Thyroid gland (tissue), 4 donors: ENCODE results near the gene CDH19. TPM values are rescaled to one million over a fixed set of nuclear protein-coding genes. Genes with fewer than 3 reads are reported as not detected.

Experiments used
- DNase-seq, 2 donors: peaks; one replicate each; pipeline ENCODE4 v3.0.0-alpha.2; 2019
- H3K27ac ChIP-seq, 3 donors: fragments of 200-600 bp; sonication (generic); 1 replicate in 2 of 3; 2 replicates in 1 of 3; pipeline ENCODE4 v1.5.1; 2016 to 2019; ENCODE audit warnings: mild to moderate bottlenecking in 1 of 3, moderate library complexity in 1 of 3
- H3K27me3 ChIP-seq: fragments of 200-600 bp; sonication (generic); one replicate; pipeline ENCODE4 v1.5.1; 2019
- H3K36me3 ChIP-seq, 2 donors: fragments of 200-600 bp; sonication (generic); one replicate each; pipeline ENCODE4 v1.5.1; 2016 to 2019
- H3K4me1 ChIP-seq, 2 donors: fragments of 200-600 bp; sonication (generic); one replicate each; pipeline ENCODE4 v1.5.1; 2017 to 2019
- H3K4me3 ChIP-seq, 3 donors: fragments of 200-600 bp; sonication (generic); replicated peaks in 1 of 3; 1 replicate in 2 of 3; 2 replicates in 1 of 3; pipeline ENCODE4 v1.5.1; 2016; ENCODE audit warnings: mild to moderate bottlenecking in 1 of 3
- H3K9me3 ChIP-seq: fragments of 200-600 bp; sonication (generic); one replicate; pipeline ENCODE4 v1.5.1; 2017
- CTCF ChIP-seq, 6 experiments: fragments of 200-600 bp in 3 of 6; fragments of 450-650 bp in 3 of 6; sonication (generic) in 3 of 6; IDR thresholded peaks; one replicate each; pipeline ENCODE4 v1.5.1; 2016 to 2019; ENCODE audit warnings: antibody characterized with exemption in 6 of 6, mild to moderate bottlenecking in 2 of 6, inconsistent platforms in 1 of 6, moderate library complexity in 1 of 6
- POLR2A ChIP-seq, 2 donors: fragments of 450-650 bp; IDR thresholded peaks; one replicate each; pipeline ENCODE4 v1.6.1; 2017; ENCODE audit warnings: antibody characterized with exemption in 2 of 2, mild to moderate bottlenecking in 2 of 2, moderate library complexity in 1 of 2
- WGBS, 2 donors: methylation state at CpG; one replicate each; pipeline ENCODE4 v1.1.5; 2017; 5-methylcytosine and 5-hydroxymethylcytosine counted together
- intact Hi-C: fragments of 100-400 bp; cut with DNase I; formaldehyde crosslinking; loops from one replicate; pipeline ENCODE4 v1.15.1; 2023
- total RNA-seq, 4 donors: library from RNA; depleted of rRNA; stranded (reverse); fragments of >200 nt; gene quantifications; one replicate each; pipeline ENCODE4 v1.2.3, GENCODE V29; 2016

CDH19 gene
- 1 to 10 TPM in 3 of 4 donors, under 1 TPM in 1; 0.78 to 4.7 (median 2.2) TPM for total RNA-seq

DNA sequence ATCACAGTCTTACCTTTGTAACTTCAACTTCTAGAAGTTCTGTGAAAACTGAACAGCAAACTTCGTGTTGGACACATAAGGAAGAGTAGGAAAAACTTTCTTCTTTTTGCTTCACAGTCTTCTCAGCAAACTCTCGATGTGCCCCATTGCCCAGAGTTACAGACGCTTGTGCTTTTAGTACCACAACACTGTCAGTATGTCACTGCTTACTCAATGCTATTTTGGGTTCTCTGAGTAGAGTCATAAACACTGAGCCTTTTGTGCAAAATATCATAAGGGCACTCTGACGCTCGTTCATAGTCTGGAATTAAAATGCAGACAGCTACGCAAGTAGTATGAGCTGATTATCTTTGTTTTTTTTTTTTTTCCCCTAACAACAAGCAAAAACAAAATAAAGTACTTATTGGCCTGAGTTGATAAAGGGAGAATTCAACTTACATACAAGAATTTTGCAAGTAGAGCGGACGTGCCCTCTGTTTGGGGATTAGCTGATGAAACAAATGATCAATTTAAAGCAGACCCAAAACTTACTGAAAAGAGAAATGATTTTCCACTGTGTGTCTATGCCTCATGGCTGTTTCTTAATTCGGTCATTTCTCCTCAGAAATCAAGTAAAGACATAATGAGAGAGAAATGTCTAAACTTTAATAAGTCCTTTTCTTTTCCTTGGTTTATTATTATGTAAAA is at the start of gene CDH19:
Gene CDH19, minus strand, starts transcription at position 150 of the 687 bp plus-strand sequence. CDS start 31,886 bp downstream, outside the sequence.
- Histone ChIP-seq H3K27ac (no peak within 1 kb of the TSS), H3K36me3 (no peaks in the 10 kb centered on the region), H3K9me3 (no peaks in the 10 kb centered on the region), H3K27me3 (no peaks in the 10 kb centered on the region), H3K4me3 (no peak within 1 kb of the TSS), H3K4me1 (peaks cover 0 to 5% of the 10 kb centered on the region in 2 donors)
- 75 to 77% methylated on average over 9 of the region's 9 CpGs for WGBS, 2 donors
- no peak for TF ChIP-seq POLR2A (IDR thresholded peaks at IDR 0.05)
- no peak for TF ChIP-seq CTCF (IDR thresholded peaks at IDR 0.05)
- no peak for DNase-seq
- intact Hi-C loops = no loop called here

- Histone ChIP-seq H3K27me3 (no peaks in the 10 kb centered on the region), H3K36me3 (no peaks in the 10 kb centered on the region), H3K9me3 (no peaks in the 10 kb centered on the region), H3K4me3 (no peak overlapping the region), H3K4me1 (no peaks in the 10 kb centered on the region), H3K27ac (no peak overlapping the region)
- WGBS, 2 donors = 93 to 100% methylated on average over 1 of the region's 1 CpG
- TF ChIP-seq POLR2A (IDR thresholded peaks at IDR 0.05) (no peak), CTCF (IDR thresholded peaks at IDR 0.05) (no peak)
- intact Hi-C loops = no loop called here
- no peak for DNase-seq
Observed at GRCh38 chr18:66647671-66648070, 43.8 kb upstream of the CDH19 start.

GRCh38 chr18:66646609-66647008 is 42.7 kb upstream of the CDH19 start:
- Histone ChIP-seq H3K9me3 (no peaks in the 10 kb centered on the region), H3K27me3 (no peaks in the 10 kb centered on the region), H3K36me3 (no peaks in the 10 kb centered on the region), H3K27ac (no peak overlapping the region), H3K4me3 (no peak overlapping the region), H3K4me1 (no peaks in the 10 kb centered on the region)
- 97 to 98% methylated on average over 2 of the region's 2 CpGs for WGBS, 2 donors
- DNase-seq = no peak
- intact Hi-C loops = no loop called here
- TF ChIP-seq POLR2A (IDR thresholded peaks at IDR 0.05) (no peak), CTCF (IDR thresholded peaks at IDR 0.05) (no peak)

- H3K36me3 ChIP-seq = no peaks in the 10 kb centered on the region
- no peaks in the 10 kb centered on the region for H3K9me3 ChIP-seq
- H3K4me3 ChIP-seq = no peak overlapping the region
- 78 to 81% methylated on average over 1 of the region's 1 CpG for whole genome bisulfite sequencing, 2 donors
- H3K4me1 ChIP-seq = no peaks in the 10 kb centered on the region
- no peaks in the 10 kb centered on the region for H3K27me3 ChIP-seq
- intact Hi-C loops = no loop called here
- DNase-seq = no peak
- TF ChIP-seq CTCF (IDR thresholded peaks at IDR 0.05) = no peak
- no peak for TF ChIP-seq POLR2A (IDR thresholded peaks at IDR 0.05)
- no peak overlapping the region for H3K27ac ChIP-seq
Observed at GRCh38 chr18:66645983-66646382, 42.1 kb upstream of the CDH19 start.

GRCh38 chr18:66641056-66641455 is 37.2 kb upstream of the CDH19 start:
- TF ChIP-seq POLR2A (IDR thresholded peaks at IDR 0.05) (no peak), CTCF (IDR thresholded peaks at IDR 0.05) (no peak)
- WGBS, 2 donors = 87 to 92% methylated on average over 4 of the region's 4 CpGs
- Histone ChIP-seq H3K9me3 (no peaks in the 10 kb centered on the region), H3K36me3 (no peaks in the 10 kb centered on the region), H3K4me1 (no peaks in the 10 kb centered on the region), H3K4me3 (no peak overlapping the region), H3K27ac (no peak overlapping the region), H3K27me3 (no peaks in the 10 kb centered on the region)
- no peak for DNase-seq
- intact Hi-C loops = no loop called here
